Tibial nerve (tissue), 4 donors: ENCODE results near the gene RELL1. TPM values are rescaled to one million over a fixed set of nuclear protein-coding genes. Genes with fewer than 3 reads are reported as not detected.

Experiments used
- DNase-seq, 2 donors: peaks; one replicate each; pipeline ENCODE4 v3.0.0-alpha.2; 2019; ENCODE audit warnings: low spot score in 2 of 2
- H3K27ac ChIP-seq, 4 donors: fragments of 200-600 bp; sonication (generic) in 3 of 4; one replicate each; pipeline ENCODE4 v1.5.1; 2017 to 2019; ENCODE audit warnings: mild to moderate bottlenecking in 1 of 4
- H3K27me3 ChIP-seq, 2 donors: fragments of 200-600 bp; sonication (generic) in 1 of 2; one replicate each; pipeline versions ENCODE4 v1.5.1 to v1.6.0; 2017 to 2019
- H3K36me3 ChIP-seq, 3 donors: fragments of 200-600 bp; sonication (generic); one replicate each; pipeline ENCODE4 v1.5.1; 2018 to 2019
- H3K4me1 ChIP-seq, 4 donors: fragments of 200-600 bp; sonication (generic) in 3 of 4; one replicate each; pipeline ENCODE4 v1.5.1; 2017 to 2019
- H3K4me3 ChIP-seq, 4 donors: fragments of 200-600 bp; sonication (generic) in 3 of 4; one replicate each; pipeline ENCODE4 v1.5.1; 2017 to 2019; ENCODE audit warnings: mild to moderate bottlenecking in 1 of 4, moderate library complexity in 1 of 4
- H3K9me3 ChIP-seq, 4 donors: fragments of 200-600 bp; sonication (generic) in 3 of 4; one replicate each; pipeline ENCODE4 v1.5.1; 2017 to 2019
- CTCF ChIP-seq, 5 experiments: fragments of 200-600 bp in 3 of 5; fragments of 450-650 bp in 2 of 5; sonication (generic) in 3 of 5; IDR thresholded peaks; one replicate each; pipeline ENCODE4 v1.5.1; 2016 to 2019; ENCODE audit warnings: antibody characterized with exemption in 5 of 5, mild to moderate bottlenecking in 3 of 5, moderate library complexity in 2 of 5
- EP300 ChIP-seq, 2 donors: sonication (generic); formaldehyde crosslinking; IDR thresholded peaks; one replicate each; pipeline ENCODE4 v1.6.1; 2017; ENCODE audit warnings: antibody characterized with exemption in 2 of 2, mild to moderate bottlenecking in 1 of 2
- POLR2A ChIP-seq, 2 donors: fragments of 450-650 bp; IDR thresholded peaks; one replicate each; pipeline ENCODE4 v1.6.1; 2017; ENCODE audit warnings: antibody characterized with exemption in 2 of 2, mild to moderate bottlenecking in 2 of 2, moderate library complexity in 2 of 2
- WGBS, 2 donors: methylation state at CpG; one replicate each; pipeline ENCODE4 v1.1.5; 2018; 5-methylcytosine and 5-hydroxymethylcytosine counted together
- total RNA-seq, 4 donors: library from RNA; depleted of rRNA; stranded (reverse); fragments of >200 nt; gene quantifications; one replicate each; pipeline ENCODE4 v1.1.0, GENCODE V29; 2016

RELL1 gene
- total RNA-seq, 4 donors from 2014 or later = 43.8 to 78.0 (median 61.2) TPM

- no peak overlapping the region for H3K4me3 ChIP-seq
- WGBS, 2 donors = 95 to 96% methylated on average over 3 of the region's 3 CpGs
Observed at GRCh38 chr4:37697566-37697965, 11.4 kb upstream of the RELL1 start.

DNA sequence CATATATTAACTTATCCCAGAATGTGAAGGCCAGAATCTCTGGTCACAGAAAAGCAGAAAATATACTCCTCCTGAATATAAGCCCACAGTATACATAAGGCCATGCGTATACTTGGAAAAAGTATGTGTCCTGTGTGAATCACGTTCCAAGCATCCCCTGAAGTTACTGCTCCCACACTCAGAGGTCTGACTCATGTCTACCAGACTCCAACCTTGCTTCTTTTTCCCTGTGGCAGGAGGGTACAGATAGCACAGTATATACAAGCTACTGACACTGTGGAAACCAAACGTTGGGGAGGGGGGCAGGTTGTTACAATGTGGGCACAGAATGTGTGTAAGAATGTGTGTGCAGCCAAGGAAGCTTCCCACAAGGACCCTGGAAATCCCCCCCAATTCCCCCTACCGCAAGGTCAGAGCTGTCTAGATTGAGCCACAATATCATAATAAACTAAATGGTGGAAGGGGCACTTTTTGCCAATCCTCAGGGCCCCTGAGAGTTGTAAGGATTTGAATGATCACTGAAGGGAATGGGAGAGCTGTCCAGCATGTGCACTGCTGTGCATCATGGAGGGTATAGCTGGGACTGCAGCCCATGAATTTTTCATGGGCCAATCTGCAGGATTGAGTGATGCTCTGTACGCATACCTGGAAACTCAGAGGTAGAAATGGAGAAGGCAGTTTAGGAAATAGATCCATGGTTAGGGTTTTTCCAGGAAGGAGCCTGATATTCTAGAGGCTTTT is 7.4 kb upstream of the RELL1 start:
- WGBS, 2 donors = 84 to 91% methylated on average over 5 of the region's 5 CpGs
- Histone ChIP-seq H3K4me1 (no peaks in the 10 kb centered on the region), H3K9me3 (no peaks in the 10 kb centered on the region), H3K27me3 (no peaks in the 10 kb centered on the region), H3K4me3 (no peak overlapping the region), H3K36me3 (no peaks in the 10 kb centered on the region), H3K27ac (no peak overlapping the region)
- TF ChIP-seq EP300 (IDR thresholded peaks at IDR 0.05) = no peak
- no peak for TF ChIP-seq CTCF (IDR thresholded peaks at IDR 0.05)
- TF ChIP-seq POLR2A (IDR thresholded peaks at IDR 0.05) = no peak
- no peak for DNase-seq

More at GRCh38 chr4:37697566-37697965, 11.4 kb upstream of the RELL1 start:
- H3K27me3 ChIP-seq = no peaks in the 10 kb centered on the region
- H3K36me3 ChIP-seq = no peaks in the 10 kb centered on the region
- no peak for TF ChIP-seq EP300 (IDR thresholded peaks at IDR 0.05)
- no peak for TF ChIP-seq POLR2A (IDR thresholded peaks at IDR 0.05)
- no peak for TF ChIP-seq CTCF (IDR thresholded peaks at IDR 0.05)
- H3K9me3 ChIP-seq = no peaks in the 10 kb centered on the region
- H3K4me1 ChIP-seq = no peaks in the 10 kb centered on the region
- DNase-seq = no peak
- H3K27ac ChIP-seq = no peak overlapping the region

GRCh38 chr4:37693030-37693429 is 6.9 kb upstream of the RELL1 start:
- Histone ChIP-seq H3K27ac (no peak overlapping the region), H3K27me3 (no peaks in the 10 kb centered on the region), H3K9me3 (no peaks in the 10 kb centered on the region), H3K36me3 (no peaks in the 10 kb centered on the region), H3K4me1 (no peaks in the 10 kb centered on the region), H3K4me3 (no peak overlapping the region)
- 90 to 96% methylated on average over 2 of the region's 2 CpGs for WGBS, 2 donors
- TF ChIP-seq CTCF (IDR thresholded peaks at IDR 0.05) (no peak), POLR2A (IDR thresholded peaks at IDR 0.05) (no peak), EP300 (IDR thresholded peaks at IDR 0.05) (no peak)
- DNase-seq = no peak

DNA sequence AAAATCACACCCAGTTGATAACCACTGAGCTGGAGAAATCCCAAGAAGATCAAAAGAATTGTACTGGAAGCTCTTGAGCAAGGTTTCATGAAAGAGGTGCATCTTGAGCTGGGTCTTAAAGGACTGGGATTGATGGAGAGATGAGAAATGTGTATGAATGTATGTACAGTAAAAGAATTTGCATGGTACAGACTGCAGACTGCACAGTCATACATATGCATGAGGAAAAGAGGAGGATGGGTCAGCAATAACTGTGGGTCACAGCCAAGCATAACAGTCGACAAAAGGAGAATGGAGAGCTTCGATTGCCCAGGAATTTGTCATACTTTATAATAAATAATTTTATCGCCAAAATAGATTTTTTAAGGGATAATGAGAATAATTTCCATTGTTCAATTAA is 4.8 kb upstream of the RELL1 start:
- no peaks in the 10 kb centered on the region for H3K27me3 ChIP-seq
- TF ChIP-seq EP300 (IDR thresholded peaks at IDR 0.05) = no peak
- TF ChIP-seq CTCF (IDR thresholded peaks at IDR 0.05) = no peak
- TF ChIP-seq POLR2A (IDR thresholded peaks at IDR 0.05) = no peak
- no peak for DNase-seq
- no peaks in the 10 kb centered on the region for H3K9me3 ChIP-seq
- no peak overlapping the region for H3K27ac ChIP-seq
- H3K4me1 ChIP-seq = peaks cover 0 to 8% (median 0%) of the 10 kb centered on the region in 4 donors
- 60 to 70% methylated on average over 3 of the region's 3 CpGs for WGBS, 2 donors
- no peak overlapping the region for H3K4me3 ChIP-seq
- no peaks in the 10 kb centered on the region for H3K36me3 ChIP-seq

- Histone ChIP-seq H3K4me3 (no peak overlapping the region), H3K4me1 (peaks cover 0 to 15% (median 5%) of the 10 kb centered on the region in 4 donors), H3K27me3 (no peaks in the 10 kb centered on the region), H3K36me3 (no peaks in the 10 kb centered on the region), H3K9me3 (no peaks in the 10 kb centered on the region), H3K27ac (no peak overlapping the region)
- no peak for TF ChIP-seq CTCF (IDR thresholded peaks at IDR 0.05)
- TF ChIP-seq EP300 (IDR thresholded peaks at IDR 0.05) = no peak
- no peak for TF ChIP-seq POLR2A (IDR thresholded peaks at IDR 0.05)
- no peak for DNase-seq
- 98 to 100% methylated on average over 1 of the region's 1 CpG for WGBS, 2 donors
Observed at GRCh38 chr4:37689353-37690095, 3.3 kb upstream of the RELL1 start.
